GM12801 (cell line): ENCODE data around the gene FMN2.

Experiments
- CTCF ChIP-seq: IDR thresholded peaks from one replicate; pipeline ENCODE4 v1.5.1; 2011; ENCODE audit warnings: control low read depth; ENCODE audit not compliant: insufficient read length; ENCODE audit errors: extremely low read depth

FMN2 gene

DNA sequence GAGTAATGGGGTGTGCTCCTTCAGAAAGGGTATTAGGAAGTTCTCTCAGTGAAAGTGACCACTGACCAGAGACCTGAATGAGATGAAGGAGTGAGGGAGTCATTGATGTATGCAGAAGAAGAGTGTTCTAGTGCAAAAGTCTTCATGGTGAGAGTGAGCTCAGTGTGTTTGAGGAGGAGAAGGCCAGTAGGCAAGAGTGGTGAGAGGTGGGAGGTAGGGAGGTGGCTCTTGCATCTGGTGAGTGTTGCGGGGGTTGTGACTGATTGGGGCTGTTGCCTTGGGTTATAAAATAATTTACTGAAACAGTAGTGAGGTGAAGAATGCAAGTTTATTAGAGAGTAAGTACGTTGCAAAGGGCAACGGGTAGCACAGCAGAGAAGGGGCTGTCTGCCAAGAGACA, 26.2 kb downstream of the FMN2 start:
- no peak for TF ChIP-seq CTCF

GRCh38 chr1:240122639-240123613, 31.2 kb downstream of the FMN2 start:
- TF ChIP-seq CTCF = no peak

DNA sequence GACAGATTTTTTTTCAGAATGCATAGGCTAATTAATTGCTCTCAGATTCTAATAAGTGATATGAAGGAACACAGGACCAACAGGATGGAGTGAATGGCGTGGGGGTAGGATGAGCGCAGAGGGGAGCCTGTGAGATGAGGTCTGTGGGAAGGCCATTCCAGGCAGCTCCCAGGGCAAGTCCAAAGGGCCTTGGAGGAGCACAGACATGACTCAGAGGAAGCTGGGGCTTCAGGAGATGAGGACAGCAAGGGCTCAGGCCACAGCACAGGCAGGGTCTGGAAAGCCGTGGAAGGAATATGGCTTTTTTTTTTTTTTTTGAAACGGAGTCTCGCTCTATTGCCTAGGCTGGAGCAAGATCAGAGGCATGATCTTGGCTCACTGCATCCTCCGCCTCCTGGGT, 35.1 kb downstream of the FMN2 start:
- no peak for TF ChIP-seq CTCF

DNA sequence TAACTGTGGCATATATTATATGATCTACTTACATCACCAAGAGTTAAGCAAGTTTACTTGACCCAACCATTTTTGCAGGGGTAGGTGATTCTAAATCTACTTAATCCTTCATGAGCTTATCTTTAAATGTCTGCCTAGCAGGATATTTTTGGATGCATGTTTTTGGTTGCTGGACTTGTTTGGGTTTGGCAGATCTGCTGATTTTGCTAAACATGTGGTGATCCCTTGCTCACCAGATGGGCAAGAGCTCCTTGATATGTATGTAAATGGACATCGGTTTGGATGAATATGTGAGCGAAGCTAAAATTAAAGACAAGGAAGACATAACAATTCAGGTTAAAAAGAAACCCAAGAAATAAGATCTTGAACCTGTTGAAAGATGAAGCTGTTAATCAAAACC, 36.7 kb downstream of the FMN2 start:
- TF ChIP-seq CTCF = no peak

DNA sequence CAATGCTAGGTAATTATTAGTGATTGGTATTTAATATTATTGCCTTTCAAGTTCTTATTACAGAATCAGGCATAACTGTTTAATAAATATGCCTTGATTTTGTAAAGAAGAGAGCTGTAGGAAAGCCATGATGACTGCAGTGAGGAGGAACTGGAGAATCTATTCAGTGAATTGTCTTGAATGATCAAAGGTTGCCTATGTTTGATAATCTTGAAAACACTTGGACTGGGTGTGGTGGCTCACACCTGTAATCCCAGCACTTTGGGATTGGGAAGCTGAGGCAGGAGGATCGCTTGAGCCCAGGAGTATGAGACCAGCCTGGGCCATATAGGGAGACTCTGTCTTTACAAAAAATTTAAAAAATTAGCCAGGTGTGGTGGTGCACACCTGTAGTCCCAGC, 42.4 kb downstream of the FMN2 start:
- no peak for TF ChIP-seq CTCF

GRCh38 chr1:240134596-240134995, 42.9 kb downstream of the FMN2 start:
- no peak for TF ChIP-seq CTCF

DNA sequence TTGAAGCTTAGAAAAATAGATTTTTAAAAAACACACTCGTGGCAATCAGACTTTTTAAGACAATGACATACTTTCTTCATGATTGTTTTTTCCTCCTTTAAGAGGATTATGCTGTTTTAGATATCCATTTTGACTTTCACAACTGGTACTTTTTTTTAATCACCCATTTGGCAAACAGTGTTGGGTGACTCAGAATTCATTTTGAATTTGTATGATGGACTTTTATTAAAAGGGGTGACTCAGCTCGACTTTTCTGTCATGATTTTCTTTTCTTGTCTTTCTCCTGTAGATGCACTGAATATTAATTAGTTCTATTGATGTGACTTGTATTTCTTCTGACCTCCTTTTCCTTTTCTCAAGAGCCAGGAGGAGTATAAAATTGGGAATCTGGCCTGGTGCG, 44.7 kb downstream of the FMN2 start:
- no peak for TF ChIP-seq CTCF
